Right cardiac atrium (tissue), 5 donors: Measurements from ENCODE around the gene ANK3. TPM values are rescaled to one million over a fixed set of nuclear protein-coding genes. Genes with fewer than 3 reads are reported as not detected.

Experiments used
- ATAC-seq, 2 donors: fragments of 200-7000 bp; cut with Tn5 transposase; one replicate each; pipeline versions ENCODE4 v1.8.0 to v1.9.1; 2020; ENCODE audit warnings: moderate library complexity in 2 of 2, mild to moderate bottlenecking in 1 of 2
- DNase-seq, 3 donors: peaks; one replicate each; pipeline ENCODE4 v3.0.0-alpha.2; 2020
- H3K27ac ChIP-seq: one replicate; pipeline ENCODE4 v1.5.1; 2013; ENCODE audit warnings: mild to moderate bottlenecking, low read length, control low read depth, moderate library complexity
- H3K27me3 ChIP-seq: one replicate; pipeline ENCODE4 v1.6.1; 2013; ENCODE audit not compliant: control insufficient read depth, insufficient read depth
- H3K4me1 ChIP-seq: one replicate; pipeline ENCODE4 v1.6.1; 2013; ENCODE audit warnings: low read length; ENCODE audit not compliant: control insufficient read depth, insufficient read depth
- H3K4me3 ChIP-seq: one replicate; pipeline ENCODE4 v1.5.1; 2013; ENCODE audit warnings: low read length, control low read depth
- H3K9me3 ChIP-seq: one replicate; pipeline ENCODE4 v1.6.1; 2013; ENCODE audit warnings: low read length; ENCODE audit not compliant: control insufficient read depth
- WGBS: extraction: QIAGEN DNeasy Blood & Tissue Kit; methylation state at CpG from one replicate; pipeline ENCODE4 v1.1.7; 2013; 5-methylcytosine and 5-hydroxymethylcytosine counted together
- intact Hi-C, 4 donors: fragments of 100-400 bp; cut with DNase I; formaldehyde crosslinking; loops; one replicate each; pipeline versions ENCODE4 v1.11.0 to v1.14.0; 2022 to 2023
- polyA plus RNA-seq: library from polyadenylated mRNA; stranded (reverse); fragments of 200-250 nt; gene quantifications from one replicate; pipeline ENCODE4 v1.2.3, GENCODE V29; 2013
- total RNA-seq, 4 donors: library from RNA; stranded (reverse); fragmentation: NEBNext Ultra II Directional; extraction: Animal tissue kit (Norgen Biotek cat#: 25700); gene quantifications; one replicate each; pipeline ENCODE4 v1.2.1, GENCODE V29; 2021
- donor health status: healthy with polysubstance abuse.
- donor health status: DM: no; HTN: yes; CAD: no.
- donor health status: DM: no; HTN: no; CAD: no.
- donor health status: DM: no; HTN: yes; CAD: no; lungs with severe emphysema.
- donor health status: DM: yes; HTN: yes; CAD: no.

ANK3 gene
- total and polyA plus RNA-seq, 5 donors, result 59.8 to 196 (median 171) TPM

DNA sequence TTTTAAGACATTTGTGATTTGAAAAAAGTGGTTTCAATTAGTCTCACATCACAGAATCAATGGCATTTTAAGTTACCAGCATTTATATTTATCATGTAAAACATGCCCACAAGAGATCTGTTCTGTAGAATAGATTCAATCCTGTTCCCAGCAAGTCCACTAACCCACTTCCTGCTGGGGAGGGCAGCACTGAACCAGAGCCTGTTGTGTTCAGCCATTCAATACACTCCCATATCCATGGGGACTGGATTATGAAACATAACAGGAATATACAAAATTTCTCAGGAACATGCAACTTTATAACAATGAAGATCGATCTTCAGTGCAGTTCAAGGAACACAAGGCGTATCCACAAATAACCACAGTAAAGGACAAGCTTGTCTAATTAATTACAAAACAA is 24.4 kb upstream of the ANK3 start:
- WGBS, result 95% methylated on average over 2 of the region's 2 CpGs
- ATAC-seq, result no peak
- Histone ChIP-seq H3K27ac (no peak overlapping the region), H3K4me1 (no peaks in the 10 kb centered on the region), H3K9me3 (no peaks in the 10 kb centered on the region), H3K27me3 (no peaks in the 10 kb centered on the region), H3K4me3 (no peak overlapping the region)
- no peak for DNase-seq
- intact Hi-C loops, result no loop called here

DNA sequence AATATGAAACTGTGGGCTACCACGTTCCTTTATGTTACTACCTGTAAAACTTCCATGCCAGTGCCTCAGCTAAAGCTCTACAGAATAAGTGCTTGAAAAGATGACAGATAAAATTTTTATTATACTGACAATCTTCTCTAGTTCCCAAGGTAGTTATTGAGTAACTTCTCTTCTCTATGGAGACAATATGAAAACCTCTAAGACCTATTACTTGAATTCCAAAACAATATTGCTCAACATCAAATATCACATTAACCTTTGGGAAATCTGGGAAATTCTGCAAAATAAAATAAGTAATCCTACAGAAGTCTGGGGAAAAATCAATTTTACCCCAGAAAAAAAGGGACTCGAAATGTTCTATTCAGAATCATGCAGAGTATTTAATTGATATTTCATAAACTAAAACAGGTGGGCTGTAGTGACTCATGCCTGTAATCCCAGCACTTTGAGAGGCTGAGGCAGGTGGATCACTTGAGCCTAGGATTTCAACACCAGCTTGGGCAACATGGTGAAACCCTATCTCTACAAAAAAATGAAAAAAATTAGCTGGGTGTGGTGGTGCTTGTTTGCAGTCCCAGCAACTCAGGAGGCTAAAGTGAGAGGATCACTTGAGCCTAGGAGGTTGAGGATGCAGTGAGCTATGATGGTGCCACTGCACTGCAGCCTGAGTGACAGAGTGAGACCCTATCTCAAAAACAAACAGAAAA is 23.8 kb upstream of the ANK3 start:
- ATAC-seq, result no peak
- Histone ChIP-seq H3K27me3 (no peaks in the 10 kb centered on the region), H3K4me1 (no peaks in the 10 kb centered on the region), H3K9me3 (no peaks in the 10 kb centered on the region), H3K4me3 (no peak overlapping the region), H3K27ac (no peak overlapping the region)
- WGBS, result 78% methylated on average over 2 of the region's 2 CpGs
- DNase-seq, result no peak
- intact Hi-C loops, result no loop called here

DNA sequence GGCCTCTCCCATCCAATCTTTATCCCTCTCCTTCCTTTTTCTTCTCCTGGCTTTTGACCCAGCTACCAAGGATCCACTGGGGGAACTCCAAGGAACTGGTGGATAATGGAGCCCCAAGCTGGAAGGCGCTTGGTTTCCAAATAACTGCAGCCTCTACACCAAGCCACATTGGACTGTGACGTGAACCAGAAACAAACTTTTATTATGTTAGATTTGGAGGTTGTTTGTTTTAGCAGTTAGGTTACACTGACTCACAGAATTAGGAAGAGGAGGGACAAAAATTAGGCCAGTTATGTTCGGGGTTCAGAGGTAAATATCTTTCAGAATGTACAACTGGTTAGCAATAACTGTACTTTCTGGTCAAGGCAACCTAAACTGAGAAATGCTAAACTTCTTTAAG is 21.3 kb upstream of the ANK3 start:
- ATAC-seq (no peak), DNase-seq (no peak)
- Histone ChIP-seq H3K9me3 (no peaks in the 10 kb centered on the region), H3K27me3 (no peaks in the 10 kb centered on the region), H3K4me3 (no peak overlapping the region), H3K4me1 (no peaks in the 10 kb centered on the region), H3K27ac (no peak overlapping the region)
- 85% methylated on average over 3 of the region's 3 CpGs for WGBS
- intact Hi-C loops, result no loop called here

DNA sequence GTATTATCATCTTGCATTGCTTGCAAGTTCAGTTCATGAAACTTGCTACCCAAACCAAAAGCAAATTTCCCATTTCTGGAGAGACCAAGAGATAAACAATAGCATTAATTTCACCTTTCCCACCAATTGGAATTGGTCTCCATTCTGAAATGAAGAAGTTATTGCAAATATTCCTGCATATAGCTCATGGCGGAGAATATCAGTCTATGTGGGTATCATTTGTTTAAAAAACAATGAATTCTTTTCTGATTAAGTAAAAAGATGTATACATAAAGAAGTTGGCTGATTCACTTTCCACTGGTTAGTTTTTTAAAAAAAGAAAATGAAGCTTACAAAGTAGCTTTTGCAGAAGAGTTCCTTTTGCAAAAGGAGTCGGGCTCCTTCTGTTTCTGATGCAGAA is 19.5 kb upstream of the ANK3 start:
- Histone ChIP-seq H3K27ac (no peak overlapping the region), H3K4me1 (no peaks in the 10 kb centered on the region), H3K9me3 (no peaks in the 10 kb centered on the region), H3K4me3 (no peak overlapping the region), H3K27me3 (no peaks in the 10 kb centered on the region)
- intact Hi-C loops, result no loop called here
- ATAC-seq, result no peak
- WGBS, result 94% methylated on average over 2 of the region's 2 CpGs
- DNase-seq, result no peak

- Histone ChIP-seq H3K4me3 (no peak overlapping the region), H3K9me3 (no peaks in the 10 kb centered on the region), H3K27me3 (no peaks in the 10 kb centered on the region), H3K4me1 (no peaks in the 10 kb centered on the region), H3K27ac (no peak overlapping the region)
- 89% methylated on average over 3 of the region's 3 CpGs for WGBS
- no peak for ATAC-seq
- DNase-seq, result no peak
- intact Hi-C loops, result no loop called here
These were observed 16.5 kb upstream of the ANK3 start for GRCh38 chr10:60406182-60406581.

DNA sequence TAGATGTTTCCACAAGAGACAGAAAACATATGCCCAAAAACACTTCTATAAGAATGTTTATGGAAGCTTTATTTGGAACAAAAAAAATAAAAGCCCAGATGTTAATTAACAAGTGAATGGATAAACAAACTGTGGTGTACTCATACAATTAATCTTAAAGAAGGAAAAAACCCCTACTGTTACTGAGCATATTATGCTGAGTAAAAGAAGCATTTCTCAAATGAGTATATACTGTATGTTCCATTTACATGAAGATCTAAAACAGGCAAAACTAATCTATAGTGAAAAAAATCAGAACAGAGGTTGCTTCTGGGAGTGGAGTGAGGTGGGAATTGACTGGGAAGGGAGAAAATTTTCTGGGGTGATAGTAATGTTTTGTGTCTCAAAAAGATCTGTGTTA is 15.5 kb upstream of the ANK3 start:
- Histone ChIP-seq H3K4me1 (no peaks in the 10 kb centered on the region), H3K27ac (no peak overlapping the region), H3K4me3 (no peak overlapping the region), H3K9me3 (no peaks in the 10 kb centered on the region), H3K27me3 (no peaks in the 10 kb centered on the region)
- no peak for ATAC-seq
- no peak for DNase-seq
- intact Hi-C loops, result no loop called here

GRCh38 chr10:60403168-60403873 is 13.6 kb upstream of the ANK3 start:
- no peaks in the 10 kb centered on the region for H3K9me3 ChIP-seq
- no peaks in the 10 kb centered on the region for H3K27me3 ChIP-seq
- H3K4me1 ChIP-seq, result no peaks in the 10 kb centered on the region
- intact Hi-C loops, result no loop called here
- WGBS, result 92% methylated on average over 8 of the region's 8 CpGs
- DNase-seq (no peak), ATAC-seq (no peak)
- no peak overlapping the region for H3K4me3 ChIP-seq
- H3K27ac ChIP-seq, result no peak overlapping the region

DNA sequence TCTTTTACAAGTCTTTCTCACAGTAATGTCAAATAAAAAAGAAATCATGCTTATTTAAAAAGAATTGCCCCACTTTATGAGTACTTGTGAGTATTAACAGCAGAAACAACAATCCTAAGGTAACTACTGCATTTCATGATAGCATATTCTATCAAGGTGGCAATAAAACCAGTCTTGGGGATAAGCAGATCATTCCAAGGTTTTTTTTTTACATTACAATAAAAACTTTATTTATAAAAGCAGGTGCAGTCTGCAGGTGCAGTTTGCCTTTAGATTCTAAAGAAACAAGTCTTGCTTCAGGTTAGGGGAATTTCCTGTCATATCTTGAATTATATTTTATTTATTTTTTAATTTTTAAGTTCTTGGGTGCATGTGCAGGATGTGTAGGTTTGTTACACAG is 10.7 kb upstream of the ANK3 start:
- Histone ChIP-seq H3K4me3 (no peak overlapping the region), H3K27me3 (no peaks in the 10 kb centered on the region), H3K27ac (no peak overlapping the region), H3K9me3 (no peaks in the 10 kb centered on the region), H3K4me1 (no peaks in the 10 kb centered on the region)
- no peak for ATAC-seq
- no peak for DNase-seq
- intact Hi-C loops, result no loop called here

DNA sequence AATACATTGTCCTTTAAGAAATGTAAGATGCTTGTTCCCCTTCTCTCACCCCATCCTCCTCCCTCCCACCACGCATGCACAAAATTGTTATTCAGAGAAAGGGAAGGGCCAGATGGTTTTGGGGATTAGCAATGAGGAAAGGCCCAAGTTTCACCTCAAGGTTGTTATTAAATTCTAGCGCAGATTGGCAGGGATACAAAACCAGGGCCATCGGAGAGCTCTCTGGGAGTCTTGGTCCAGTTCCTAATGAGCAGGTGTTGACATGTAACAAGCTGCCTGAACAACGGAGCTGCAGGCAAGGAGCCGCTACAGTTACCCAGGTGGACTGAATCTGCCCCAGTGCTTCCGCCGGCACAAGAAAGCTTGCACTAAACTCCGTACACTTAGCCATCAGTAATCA is 9.7 kb upstream of the ANK3 start:
- intact Hi-C loops, result no loop called here
- 72% methylated on average over 8 of the region's 8 CpGs for WGBS
- Histone ChIP-seq H3K9me3 (no peaks in the 10 kb centered on the region), H3K27ac (no peak overlapping the region), H3K4me1 (no peaks in the 10 kb centered on the region), H3K4me3 (no peak overlapping the region), H3K27me3 (no peaks in the 10 kb centered on the region)
- ATAC-seq (no peak), DNase-seq (no peak)

- Histone ChIP-seq H3K9me3 (no peaks in the 10 kb centered on the region), H3K4me3 (no peak overlapping the region), H3K4me1 (no peaks in the 10 kb centered on the region), H3K27ac (no peak overlapping the region), H3K27me3 (no peaks in the 10 kb centered on the region)
- intact Hi-C loops, result no loop called here
- WGBS, result 81% methylated on average over 2 of the region's 2 CpGs
- ATAC-seq (no peak), DNase-seq (no peak)
These were observed 8.1 kb upstream of the ANK3 start for GRCh38 chr10:60397792-60398191.

GRCh38 chr10:60396766-60397165 is 7.1 kb upstream of the ANK3 start:
- 92% methylated on average over 3 of the region's 3 CpGs for WGBS
- Histone ChIP-seq H3K4me1 (no peaks in the 10 kb centered on the region), H3K4me3 (no peak overlapping the region), H3K27me3 (no peaks in the 10 kb centered on the region), H3K9me3 (no peaks in the 10 kb centered on the region), H3K27ac (no peak overlapping the region)
- ATAC-seq (no peak), DNase-seq (no peak)
- intact Hi-C loops, result no loop called here

GRCh38 chr10:60395711-60396110 is 6.0 kb upstream of the ANK3 start:
- no peak overlapping the region for H3K4me3 ChIP-seq
- intact Hi-C loops, result no loop called here
- WGBS, result 92% methylated on average over 7 of the region's 7 CpGs
- no peak for ATAC-seq
- no peaks in the 10 kb centered on the region for H3K27me3 ChIP-seq
- DNase-seq, result no peak
- no peaks in the 10 kb centered on the region for H3K4me1 ChIP-seq
- H3K9me3 ChIP-seq, result no peaks in the 10 kb centered on the region
- H3K27ac ChIP-seq, result no peak overlapping the region
